ENCODE data around the gene AK9.
A peak's percentile ranks its signal among the peaks of the same experiment; 100 is the strongest.
"Not testable (repeated sequence)": the region's sequence is repeated elsewhere in the genome, so short reads cannot be mapped to it uniquely, and the experiment has no call there.

The AK9 gene

GRCh38 chr6:109696355-109696754, 5.4 kb upstream of the AK9 start:
- no peak for DNase-seq (ENCODE audit: low read depth in 2 of 2)

DNA sequence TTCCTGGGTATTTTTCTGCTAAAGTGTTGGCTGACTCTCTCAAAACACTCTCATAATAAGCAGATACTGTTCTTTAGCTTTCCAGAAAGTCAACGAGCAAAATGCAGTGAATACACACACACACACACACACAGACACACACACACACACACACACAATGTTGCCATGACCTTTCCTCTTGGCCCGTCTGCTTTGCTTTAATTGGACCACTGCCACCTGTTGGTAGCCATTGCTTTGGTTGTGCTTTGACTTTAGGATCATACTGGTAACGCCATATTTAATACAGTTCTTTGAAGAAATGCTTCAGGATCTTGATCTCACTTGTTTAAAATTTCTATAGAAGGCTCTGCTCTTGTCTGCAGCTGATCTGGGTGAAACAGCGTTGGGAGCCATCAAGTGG, 4.5 kb upstream of the AK9 start:
- no peak for DNase-seq (ENCODE audit: low read depth in 2 of 2)

DNA sequence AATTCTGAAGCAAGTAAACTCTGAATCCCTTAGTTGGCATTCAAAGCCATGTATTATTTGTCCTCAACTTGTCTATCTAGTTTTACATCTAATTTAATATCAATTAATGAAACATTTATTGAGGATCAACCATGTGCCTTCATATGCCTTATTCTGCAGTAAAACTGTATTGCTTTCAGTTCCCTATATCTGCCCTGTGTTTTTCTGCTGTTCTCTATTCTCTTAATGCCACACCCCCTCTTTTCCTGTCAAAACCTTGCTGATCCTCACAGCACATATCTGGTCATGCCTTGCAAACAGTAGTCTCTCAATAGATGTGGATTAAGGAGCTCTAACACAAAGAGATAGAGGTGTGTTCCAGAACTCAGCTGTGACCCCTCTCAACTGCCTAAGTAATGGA, 2.1 kb upstream of the AK9 start:
- DNase-seq (ENCODE audit: low read depth in 2 of 2) = no peak

- DNase-seq (ENCODE audit: low read depth in 2 of 2) = no peak
These were observed 647 bp downstream of the AK9 start for GRCh38 chr6:109690373-109690736.

DNA sequence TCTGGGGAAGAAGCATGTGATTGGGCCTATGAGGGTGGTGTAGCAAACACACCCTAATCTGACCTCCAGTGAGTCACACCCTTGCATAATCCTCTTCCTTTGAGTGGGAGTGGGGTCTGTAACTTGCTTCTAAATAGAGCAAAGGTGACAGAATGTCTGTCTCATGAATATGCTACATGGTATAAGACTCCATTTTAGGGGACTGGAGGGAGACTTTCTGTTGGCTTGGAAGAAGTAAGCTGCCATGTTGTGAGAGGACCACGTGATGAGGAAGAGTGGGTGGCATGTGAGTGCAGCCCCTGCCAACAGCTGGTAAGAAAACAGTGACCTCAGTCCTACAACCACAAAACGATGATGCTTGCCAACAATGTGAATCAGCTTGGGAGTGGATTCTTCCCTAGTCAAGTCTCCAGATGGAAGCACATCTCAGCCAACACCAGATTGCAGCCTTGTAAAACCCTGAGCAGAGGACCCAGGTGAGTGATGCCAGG, 3.7 kb downstream of the AK9 start:
- peak in 1 of 2 experiments; percentile 32 for DNase-seq (ENCODE audit: low read depth in 2 of 2)

DNA sequence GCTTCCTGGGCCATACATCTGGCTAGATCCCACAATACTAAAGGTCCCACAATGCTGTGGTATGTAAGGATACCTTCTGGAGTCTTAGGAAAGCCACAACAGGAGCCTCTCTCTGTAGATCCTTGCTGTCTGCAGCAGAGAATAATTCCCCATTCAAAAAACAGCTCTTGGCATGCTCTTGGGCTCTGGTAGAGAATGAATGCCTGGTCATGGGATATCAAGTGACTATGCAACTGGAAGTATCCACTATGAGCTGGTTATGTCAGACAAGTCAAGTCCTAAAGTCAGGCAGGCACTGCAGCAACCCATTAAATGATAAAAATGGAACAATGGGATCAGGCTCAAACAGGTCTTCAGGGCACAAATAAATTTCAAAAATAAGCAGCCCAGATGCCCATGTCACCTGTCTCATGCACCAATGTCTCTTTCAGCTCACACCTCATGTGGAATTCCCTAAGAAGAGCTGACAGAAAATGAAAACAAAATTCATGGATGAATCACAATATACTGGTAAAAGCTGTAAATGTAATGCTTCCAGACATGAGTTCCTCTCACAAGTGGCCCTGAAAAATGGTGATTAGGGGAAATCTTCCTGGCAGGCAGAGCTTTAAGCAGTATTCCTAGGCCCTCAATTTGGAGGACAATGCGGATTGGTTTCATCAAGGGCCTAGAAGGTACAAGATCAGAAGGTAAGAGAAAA, 4.3 kb downstream of the AK9 start:
- DNase-seq (ENCODE audit: low read depth in 2 of 2) = no peak

- DNase-seq (ENCODE audit: low read depth in 2 of 2) = not testable (repeated sequence)
These were observed 12.1 kb downstream of the AK9 start for GRCh38 chr6:109678661-109679505.

DNA sequence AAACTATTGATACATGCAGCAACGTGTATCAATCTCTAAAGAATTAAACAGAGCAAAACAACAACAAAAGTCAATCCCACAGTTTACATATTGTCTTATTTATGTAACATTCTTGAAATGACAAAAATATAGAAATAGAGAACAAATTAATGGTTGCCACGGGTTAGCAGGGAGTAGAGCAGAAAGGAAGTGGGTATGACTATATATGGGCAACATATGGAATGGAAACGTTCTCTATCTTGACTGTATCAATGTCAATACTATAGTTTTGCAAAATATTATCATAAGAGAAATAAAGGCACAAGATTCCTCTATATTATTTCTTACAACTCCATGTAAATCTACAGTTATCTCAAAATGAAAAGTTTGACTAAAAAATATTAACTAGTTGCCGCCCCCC, 12.8 kb downstream of the AK9 start:
- DNase-seq (ENCODE audit: low read depth in 2 of 2) = no peak

GRCh38 chr6:109676724-109677123, 14.3 kb downstream of the AK9 start:
- no peak for DNase-seq (ENCODE audit: low read depth in 2 of 2)

DNA sequence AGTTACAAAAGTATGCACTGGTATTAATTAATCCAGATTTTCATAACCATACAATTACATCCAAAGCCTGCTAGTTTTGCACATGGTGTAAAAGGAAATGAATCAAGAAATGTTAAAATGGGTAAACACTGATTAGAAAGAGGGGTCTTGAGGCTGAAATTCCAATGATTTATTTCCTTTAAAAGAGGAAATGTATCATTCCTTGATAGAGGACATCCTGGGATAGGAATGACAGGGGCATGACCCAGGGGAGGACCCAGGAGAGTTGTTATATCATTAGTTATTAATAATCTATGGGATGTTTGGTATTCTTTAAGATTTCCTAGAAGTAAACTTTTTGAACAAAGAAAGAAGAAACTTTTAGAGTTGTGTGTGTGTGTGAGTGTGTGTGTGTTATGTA, 18.2 kb downstream of the AK9 start:
- no peak for DNase-seq (ENCODE audit: low read depth in 2 of 2)

- peak in 1 of 2 experiments; percentile 22 for DNase-seq (ENCODE audit: low read depth in 2 of 2)
These were observed 18.8 kb downstream of the AK9 start for GRCh38 chr6:109672175-109672574.

- DNase-seq (ENCODE audit: low read depth in 2 of 2) = peak; percentile 54 to 66
These were observed 19.3 kb downstream of the AK9 start for GRCh38 chr6:109671733-109672132.

- no peak for DNase-seq (ENCODE audit: low read depth in 2 of 2)
These were observed 21.2 kb downstream of the AK9 start for GRCh38 chr6:109669811-109670210.

DNA sequence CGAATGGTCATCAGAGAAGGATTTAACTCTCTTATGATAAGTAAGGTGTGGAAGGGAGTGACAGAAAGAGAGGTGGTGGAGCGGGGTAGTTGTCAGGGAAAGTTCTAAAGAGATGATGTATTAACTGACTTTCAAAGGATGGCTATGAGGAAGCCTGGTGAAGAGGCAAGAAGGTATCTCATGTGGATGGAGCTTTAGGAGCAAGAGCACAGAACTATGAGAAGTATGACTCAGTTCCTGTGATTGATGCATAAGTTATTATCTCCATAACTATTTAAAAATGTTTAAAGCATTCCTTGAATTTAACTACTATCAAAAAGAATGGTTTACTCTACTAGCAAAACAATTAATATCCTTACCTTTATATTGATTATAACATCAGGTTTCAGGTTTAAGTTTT, 28.8 kb downstream of the AK9 start:
- DNase-seq (ENCODE audit: low read depth in 2 of 2) = peak in 1 of 2 experiments; percentile 6

GRCh38 chr6:109660526-109661320, 30.3 kb downstream of the AK9 start:
- peak; percentile 27 to 34 for DNase-seq (ENCODE audit: low read depth in 2 of 2)

DNA sequence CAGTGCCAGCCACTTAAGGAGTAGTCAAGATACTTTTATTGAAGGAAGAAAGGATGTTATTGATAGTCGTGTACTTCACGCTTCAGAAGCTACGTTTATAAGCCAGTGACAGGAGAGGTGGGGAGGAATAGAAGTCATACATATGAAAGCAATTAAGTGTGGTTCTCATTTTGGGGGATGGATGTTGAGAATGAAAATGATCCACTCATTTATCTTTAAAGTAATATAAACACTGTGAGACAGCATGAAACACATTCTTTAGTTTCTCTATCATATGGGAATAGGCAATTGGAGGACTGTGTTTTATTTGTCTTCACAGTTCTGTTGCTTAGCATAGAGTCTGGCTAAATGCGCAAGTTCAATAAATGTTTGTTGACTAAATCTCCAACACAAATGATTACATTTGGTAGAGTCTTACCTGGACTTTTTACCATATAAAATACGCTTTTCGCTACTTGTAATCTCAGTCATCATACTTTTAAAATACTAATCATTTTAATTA, 35.2 kb downstream of the AK9 start:
- peak; percentile 43 to 54 for DNase-seq (ENCODE audit: low read depth in 2 of 2)

DNA sequence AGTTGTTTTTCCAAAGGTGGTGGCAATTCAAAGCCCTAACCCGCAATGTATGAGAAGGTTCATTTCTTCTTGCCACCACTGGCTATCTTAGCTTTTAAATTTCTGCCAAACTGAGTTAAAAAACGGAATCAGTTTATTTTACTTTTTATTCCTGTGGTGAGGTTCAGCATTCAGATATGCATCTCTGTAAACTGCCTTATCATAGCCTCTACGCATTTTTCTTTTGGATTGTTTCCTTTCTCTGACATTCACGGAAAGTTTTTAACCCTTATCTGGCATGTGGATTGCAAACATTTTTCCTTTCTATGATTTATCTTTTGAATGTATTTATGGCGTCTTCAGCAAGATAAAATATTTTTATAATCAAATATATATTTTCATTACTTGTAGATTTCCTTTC, 37.7 kb downstream of the AK9 start:
- DNase-seq (ENCODE audit: low read depth in 2 of 2) = no peak

- no peak for DNase-seq (ENCODE audit: low read depth in 2 of 2)
These were observed 46.9 kb downstream of the AK9 start for GRCh38 chr6:109644131-109644530.

GRCh38 chr6:109632405-109632804, 58.6 kb downstream of the AK9 start:
- DNase-seq (ENCODE audit: low read depth in 2 of 2) = no peak

DNA sequence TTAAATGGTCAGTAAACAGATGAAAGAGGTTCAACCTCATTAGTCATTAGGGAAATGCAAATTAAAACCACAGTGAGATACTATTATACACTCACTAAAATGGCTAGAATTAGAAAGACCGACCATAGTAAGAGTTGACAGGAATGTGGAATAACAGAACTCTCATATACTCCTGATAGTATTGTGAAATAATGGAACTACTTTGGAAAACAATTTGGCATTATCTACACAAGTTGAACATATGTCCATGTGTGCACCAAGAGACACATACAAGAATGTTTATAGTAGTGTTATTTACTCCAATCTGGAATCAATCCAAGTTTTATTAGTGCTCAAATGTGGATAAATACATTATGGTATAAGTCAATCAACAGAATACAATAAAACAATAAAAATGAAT, 59.6 kb downstream of the AK9 start:
- no peak for DNase-seq (ENCODE audit: low read depth in 2 of 2)

DNA sequence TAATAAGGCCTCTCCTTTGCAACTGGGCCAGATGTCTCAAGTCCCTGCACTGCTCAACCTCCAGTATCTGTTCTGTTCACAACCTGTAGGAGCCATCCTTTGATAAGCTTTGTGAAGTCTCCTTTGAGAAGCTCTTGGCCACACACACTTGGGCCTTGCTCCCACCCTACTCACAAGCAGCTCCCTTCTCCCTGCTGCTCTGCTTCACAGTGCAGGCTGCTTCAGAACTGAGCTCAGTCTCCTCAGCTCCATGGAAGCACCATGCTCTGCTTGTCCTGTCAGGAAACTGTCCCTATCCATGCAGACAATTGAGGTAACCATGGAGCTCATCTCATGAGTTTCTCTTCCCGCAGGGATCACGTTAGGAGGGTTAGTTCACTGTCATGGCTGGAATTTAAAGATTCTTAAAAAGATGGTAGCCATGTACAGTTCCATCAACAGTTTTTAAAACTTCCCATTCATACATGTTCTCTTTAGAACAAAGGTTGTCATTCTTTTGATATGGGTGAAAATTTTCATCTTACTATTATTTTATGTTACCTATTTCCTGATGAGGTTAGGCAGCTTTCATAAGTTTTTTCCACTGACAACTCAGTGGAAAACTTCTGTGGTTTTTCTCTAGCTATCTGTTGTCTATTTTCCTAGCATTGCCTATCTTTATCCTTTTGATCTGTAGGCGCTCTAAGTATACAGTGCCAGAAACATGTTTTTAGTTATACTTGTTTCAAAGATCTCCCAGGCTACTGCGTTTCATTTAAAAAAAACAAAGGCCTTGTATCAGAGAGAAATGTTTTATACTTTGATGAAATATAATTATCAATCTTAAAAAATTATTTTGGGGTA, 62.6 kb downstream of the AK9 start:
- DNase-seq (ENCODE audit: low read depth in 2 of 2) = no peak
